NCI-H2029 treated with DMSO at 0.1 percent for 48 hours (cell line): Measurements from ENCODE around the gene UGT1A8.
"Not testable (repeated sequence)": the region's sequence is repeated elsewhere in the genome, so short reads cannot be mapped to it uniquely, and the experiment has no call there.

Experiments used
- DNase-seq: peaks from one replicate; lab custom pipeline; 2025; lab: John Stamatoyannopoulos, UW

UGT1A8 gene

DNA sequence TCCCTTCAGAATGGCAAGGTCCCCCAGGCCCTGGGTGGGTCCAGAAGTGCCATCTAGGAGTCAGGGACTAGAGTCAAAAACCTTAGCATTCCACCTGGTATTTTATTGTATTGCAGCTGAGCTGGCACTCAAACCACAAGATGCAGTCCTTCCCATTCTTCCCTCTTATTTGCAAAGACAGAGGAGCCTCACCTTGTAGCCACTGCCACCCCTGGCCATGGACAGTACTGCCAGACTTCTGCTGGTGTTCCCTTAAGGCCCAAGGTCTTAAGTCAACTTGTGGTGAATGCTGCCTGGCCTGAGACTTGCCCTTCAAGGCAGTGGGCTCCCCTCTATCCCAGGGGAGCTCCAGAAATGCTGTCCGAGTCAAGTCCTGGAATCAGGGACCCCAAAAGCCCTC lies 25.7 kb downstream of the UGT1A8 start:
- no peak for DNase-seq

GRCh38 chr2:233646033-233646432 lies 28.6 kb downstream of the UGT1A8 start:
- not testable (repeated sequence) for DNase-seq

GRCh38 chr2:233650981-233651380 lies 33.5 kb downstream of the UGT1A8 start:
- no peak for DNase-seq

- no peak for DNase-seq
Measured at GRCh38 chr2:233651430-233651829, 34.0 kb downstream of the UGT1A8 start.

- no peak for DNase-seq
Measured at GRCh38 chr2:233654501-233654900, 37.1 kb downstream of the UGT1A8 start.

- DNase-seq, result no peak
Measured at GRCh38 chr2:233655043-233655442, 37.6 kb downstream of the UGT1A8 start.

- not testable (repeated sequence) for DNase-seq
Measured at GRCh38 chr2:233655943-233656342, 38.5 kb downstream of the UGT1A8 start.

DNA sequence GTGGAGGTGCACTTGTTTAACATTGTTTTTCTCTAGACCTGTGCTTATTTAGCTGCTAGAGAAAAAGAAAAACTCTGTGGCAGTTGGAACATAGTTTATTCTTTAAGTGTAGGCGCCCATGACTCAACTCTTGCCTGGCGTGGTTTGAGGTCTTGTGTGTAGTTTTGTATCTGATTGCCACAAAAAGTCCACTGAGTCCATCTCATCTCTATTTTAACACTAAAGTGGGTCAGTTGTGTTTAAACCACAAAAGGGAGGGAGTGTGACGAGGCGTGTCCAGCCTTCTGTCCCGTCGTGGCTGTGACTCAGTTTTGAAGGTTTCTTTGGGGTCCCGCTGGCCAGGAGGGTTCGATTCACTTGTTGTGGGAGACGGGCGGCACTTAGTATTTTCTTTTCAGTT lies 39.0 kb downstream of the UGT1A8 start:
- no peak for DNase-seq

DNA sequence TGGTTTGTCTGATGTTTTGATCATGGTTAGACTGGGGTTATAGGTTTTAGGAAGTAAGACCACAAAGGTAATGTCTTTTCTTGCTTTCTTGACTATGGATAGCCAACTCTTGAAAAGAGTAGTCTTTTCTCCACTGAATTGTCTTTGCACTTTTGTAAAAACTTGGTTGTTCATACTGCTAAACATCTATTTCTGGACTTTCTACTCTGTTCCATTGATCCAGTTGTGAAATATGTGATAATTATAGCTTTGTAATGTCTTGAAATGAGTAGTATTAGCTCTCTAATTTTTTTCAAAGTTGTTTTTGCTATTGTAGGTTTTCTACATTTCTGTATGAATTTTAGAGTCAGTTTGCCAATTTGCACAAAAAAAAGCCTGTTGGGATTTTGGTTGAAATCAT lies 41.2 kb downstream of the UGT1A8 start:
- DNase-seq, result no peak

DNA sequence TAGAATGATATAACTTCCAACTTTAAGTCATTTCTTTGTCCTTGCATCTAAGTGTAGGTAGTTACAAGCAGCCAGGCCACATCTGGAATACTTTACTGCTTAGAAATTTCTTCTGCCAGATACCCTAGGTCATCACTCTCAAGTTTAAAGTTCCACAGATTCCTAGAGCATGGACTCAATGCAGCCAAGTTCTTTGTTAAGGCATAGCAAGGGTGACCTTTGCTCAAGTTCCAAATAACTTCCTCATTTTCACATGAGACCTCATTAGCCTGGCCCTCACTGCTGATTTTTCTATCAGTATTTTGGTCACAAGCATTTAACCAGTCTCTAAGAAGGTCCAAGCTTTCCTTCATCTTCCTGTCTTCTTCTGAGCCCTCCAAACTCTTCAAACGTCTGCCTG lies 46.5 kb downstream of the UGT1A8 start:
- DNase-seq, result no peak

DNA sequence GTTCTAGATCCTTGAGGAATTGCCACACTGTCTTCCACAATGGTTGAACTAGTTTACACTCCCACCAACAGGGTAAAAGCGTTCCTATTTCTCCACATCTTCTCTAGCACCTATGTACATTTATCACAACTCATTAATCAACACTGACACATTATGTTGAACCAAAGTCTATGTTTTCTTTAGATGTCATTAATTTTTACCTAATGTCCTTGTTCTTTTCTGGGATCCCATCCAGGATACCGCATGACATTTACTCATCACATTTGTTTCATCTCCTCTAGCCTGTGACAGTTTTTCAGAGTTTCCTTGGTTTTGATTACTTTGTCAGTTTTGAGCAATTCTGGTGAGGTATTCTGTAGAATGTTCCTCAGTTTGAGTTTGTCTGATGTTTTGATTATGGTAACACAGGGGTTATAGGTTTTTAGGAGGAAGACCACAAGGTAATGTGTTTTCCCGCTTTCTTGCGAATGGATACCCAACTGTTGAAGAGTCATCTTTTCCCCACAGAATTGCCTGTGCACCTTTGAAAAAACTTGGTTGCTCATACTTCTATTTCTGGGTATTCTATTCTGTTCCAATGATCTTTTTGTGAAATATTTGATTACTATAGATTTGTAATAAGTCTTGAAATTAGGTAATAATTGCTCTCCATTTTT lies 51.3 kb downstream of the UGT1A8 start:
- DNase-seq, result no peak

GRCh38 chr2:233671290-233672161 lies 54.1 kb downstream of the UGT1A8 start, which contains the start of gene UGT1A9:
UGT1A9 (plus strand) TSS chr2:233671898; CDS start chr2:233671935, 37 bp downstream.
- no peak for DNase-seq

- no peak for DNase-seq
Measured at GRCh38 chr2:233672886-233673285, 55.5 kb downstream of the UGT1A8 start.

- no peak for DNase-seq
Measured at GRCh38 chr2:233673896-233674295, 56.5 kb downstream of the UGT1A8 start.

GRCh38 chr2:233674314-233674713 lies 56.9 kb downstream of the UGT1A8 start:
- DNase-seq, result no peak

DNA sequence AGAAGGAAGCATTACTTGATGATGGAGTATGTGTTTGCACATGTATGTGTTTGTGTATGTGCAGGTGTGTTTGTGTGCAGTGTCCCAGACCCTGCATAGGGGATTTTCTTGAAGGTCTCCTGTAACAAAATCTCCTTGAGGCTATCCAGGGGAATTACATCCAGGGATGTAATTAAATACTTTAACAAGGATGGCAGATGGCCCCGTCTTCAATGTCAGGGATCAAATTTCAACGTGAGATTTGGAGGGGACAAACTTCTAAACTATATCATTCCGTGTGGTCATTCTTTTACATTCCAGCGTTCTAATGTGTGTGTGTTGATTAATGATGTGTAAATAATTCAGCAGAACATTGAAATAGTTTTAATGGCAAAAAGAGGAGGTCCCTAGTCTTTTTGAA lies 57.6 kb downstream of the UGT1A8 start:
- no peak for DNase-seq

- no peak for DNase-seq
Measured at GRCh38 chr2:233676046-233676445, 58.6 kb downstream of the UGT1A8 start.

- DNase-seq, result no peak
Measured at GRCh38 chr2:233679196-233679595, 61.8 kb downstream of the UGT1A8 start.

- no peak for DNase-seq
Measured at GRCh38 chr2:233680361-233681045, 63.1 kb downstream of the UGT1A8 start.

DNA sequence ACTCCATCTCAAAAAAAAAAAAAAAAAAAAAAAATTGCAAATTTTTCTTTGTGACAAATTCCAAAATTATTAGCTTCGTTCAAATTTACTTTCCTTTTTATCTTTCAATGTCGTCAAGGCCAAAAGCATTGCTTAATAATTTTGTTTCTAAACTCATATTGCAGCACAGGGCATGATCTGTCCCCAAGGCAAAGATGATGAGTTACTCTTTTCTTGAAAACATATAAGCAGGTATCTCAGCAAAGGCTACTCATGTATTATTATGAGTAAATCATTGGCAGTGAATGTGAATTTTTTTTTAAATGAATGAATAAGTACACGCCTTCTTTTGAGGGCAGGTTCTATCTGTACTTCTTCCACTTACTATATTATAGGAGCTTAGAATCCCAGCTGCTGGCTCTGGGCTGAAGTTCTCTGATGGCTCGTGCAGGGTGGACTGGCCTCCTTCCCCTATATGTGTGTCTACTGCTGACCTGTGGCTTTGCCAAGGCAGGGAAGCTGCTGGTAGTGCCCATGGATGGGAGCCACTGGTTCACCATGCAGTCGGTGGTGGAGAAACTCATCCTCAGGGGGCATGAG lies 64.2 kb downstream of the UGT1A8 start, which contains the start of gene UGT1A7:
Gene UGT1A7, plus strand, starts transcription at position 381 of the 579 bp plus-strand sequence. Its CDS starts 37 bp downstream, at position 418.
- no peak for DNase-seq

DNA sequence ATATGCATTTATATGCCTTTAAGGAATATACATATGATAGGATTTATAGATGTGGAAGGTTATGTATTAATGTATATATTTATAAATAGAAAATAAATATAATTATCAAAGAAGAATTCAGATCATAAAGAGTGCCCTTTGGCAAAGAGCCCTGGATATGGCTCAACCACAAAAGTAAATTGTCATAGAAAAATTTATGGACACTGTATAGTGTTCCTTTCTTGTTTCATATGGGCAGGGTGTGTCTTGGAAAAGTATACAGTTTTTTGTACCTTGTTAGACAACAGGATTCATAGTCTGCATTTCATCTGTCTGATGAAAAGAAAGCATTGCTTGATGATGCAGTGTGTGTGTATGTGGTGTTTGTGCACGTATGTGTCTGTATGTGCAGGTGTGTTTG lies 67.2 kb downstream of the UGT1A8 start:
- no peak for DNase-seq

DNA sequence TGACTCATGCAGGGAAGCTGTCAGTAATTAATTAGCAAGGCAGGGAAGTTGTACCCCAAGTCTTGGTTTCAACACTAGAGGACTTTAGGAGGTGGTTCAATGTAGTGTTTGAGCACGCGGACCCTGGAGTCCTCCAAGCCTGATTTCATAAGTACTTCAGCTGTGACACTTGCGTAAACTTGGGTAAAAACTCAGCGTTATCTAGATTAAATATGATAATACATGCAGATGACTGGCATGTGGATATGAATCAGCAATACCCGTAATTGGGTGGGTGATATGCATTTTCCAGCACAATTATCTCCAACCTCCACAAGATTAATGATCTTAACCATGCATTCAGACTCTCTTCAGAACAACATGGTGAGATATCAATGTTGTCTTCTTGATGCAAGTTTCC lies 69.5 kb downstream of the UGT1A8 start:
- no peak for DNase-seq
